Activated effector memory CD4-positive, alpha-beta T cell treated with anti-CD3 and anti-CD28 coated beads, Interleukin-2, amount 50 U/mL, for 16 hours (primary cell): ENCODE results near the gene TNPO2.

Experiments used
- DNase-seq: peaks from one replicate; pipeline ENCODE4 v3.0.0-alpha.2; 2020

The TNPO2 gene

GRCh38 chr19:12672744-12673143 lies 51.0 kb downstream of the TNPO2 start:
- DNase-seq = no peak

- no peak for DNase-seq
These were observed 53.4 kb downstream of the TNPO2 start for GRCh38 chr19:12670159-12670928.

GRCh38 chr19:12669270-12670158 lies 54.2 kb downstream of the TNPO2 start:
- peak; percentile 92 for DNase-seq

GRCh38 chr19:12668932-12669269 lies 54.8 kb downstream of the TNPO2 start:
- DNase-seq = peak; percentile 89

GRCh38 chr19:12668346-12668745 lies 55.4 kb downstream of the TNPO2 start:
- DNase-seq = no peak

GRCh38 chr19:12667731-12668302 lies 55.9 kb downstream of the TNPO2 start:
- no peak for DNase-seq

- peak; percentile 93 for DNase-seq
These were observed 57.3 kb downstream of the TNPO2 start, which contains the start of the genes MAN2B1 and WDR83 for GRCh38 chr19:12666265-12667048. TSS of gene MAN2B1 (minus strand) at chr19:12666742. CDS start at chr19:12666701, 41 bp downstream. TSS of gene WDR83 (plus strand) at chr19:12666807. CDS start at chr19:12669791, 2,984 bp downstream.

GRCh38 chr19:12665671-12666264 lies 58.0 kb downstream of the TNPO2 start:
- DNase-seq = peak; percentile 71

- peak; percentile 81 for DNase-seq
These were observed 58.5 kb downstream of the TNPO2 start for GRCh38 chr19:12665281-12665573.

- no peak for DNase-seq
These were observed 59.1 kb downstream of the TNPO2 start for GRCh38 chr19:12664406-12665280.

GRCh38 chr19:12660980-12661379 lies 62.8 kb downstream of the TNPO2 start:
- no peak for DNase-seq

- DNase-seq = no peak
These were observed 65.8 kb downstream of the TNPO2 start for GRCh38 chr19:12657966-12658365.

- DNase-seq = no peak
These were observed 66.7 kb downstream of the TNPO2 start for GRCh38 chr19:12656899-12657571.

GRCh38 chr19:12655546-12655945 lies 68.2 kb downstream of the TNPO2 start:
- no peak for DNase-seq

GRCh38 chr19:12652219-12652618 lies 71.5 kb downstream of the TNPO2 start:
- no peak for DNase-seq

GRCh38 chr19:12649941-12650340 lies 73.8 kb downstream of the TNPO2 start:
- DNase-seq = no peak
